Parathyroid adenoma (tissue), 2 donors: Measurements from ENCODE around the gene PFKFB4.

Source experiments
- H2AFZ ChIP-seq: fragments of 300-600 bp; sonication (generic); one replicate; pipeline ENCODE4 v1.7.0; 2017; ENCODE audit warnings: antibody characterized with exemption, mild to moderate bottlenecking
- H3K27ac ChIP-seq: fragments of 300-600 bp; sonication (generic); one replicate; pipeline ENCODE4 v1.7.0; 2017
- H3K27me3 ChIP-seq: fragments of 300-600 bp; sonication (generic); one replicate; pipeline ENCODE4 v1.7.0; 2017; ENCODE audit warnings: low read length; ENCODE audit not compliant: control insufficient read depth, insufficient read depth
- H3K36me3 ChIP-seq: fragments of 300-600 bp; sonication (generic); one replicate; pipeline ENCODE4 v1.7.0; 2017; ENCODE audit warnings: low read length; ENCODE audit not compliant: control insufficient read depth, insufficient read depth
- H3K4me1 ChIP-seq: fragments of 300-600 bp; sonication (generic); one replicate; pipeline ENCODE4 v1.7.0; 2017; ENCODE audit warnings: control low read depth
- H3K4me2 ChIP-seq: fragments of 300-600 bp; sonication (generic); one replicate; pipeline ENCODE4 v1.7.0; 2017; ENCODE audit warnings: low read length
- H3K4me3 ChIP-seq: fragments of 300-600 bp; sonication (generic); one replicate; pipeline ENCODE4 v1.7.0; 2017; ENCODE audit warnings: low read depth, low read length
- H3K79me2 ChIP-seq: fragments of 300-600 bp; sonication (generic); one replicate; pipeline ENCODE4 v1.7.0; 2017; ENCODE audit warnings: control low read depth
- H3K9ac ChIP-seq: fragments of 300-600 bp; sonication (generic); one replicate; pipeline ENCODE4 v1.7.0; 2017; ENCODE audit warnings: mild to moderate bottlenecking
- H3K9me3 ChIP-seq: fragments of 300-600 bp; sonication (generic); one replicate; pipeline ENCODE4 v1.7.0; 2017; ENCODE audit warnings: low read length; ENCODE audit not compliant: control insufficient read depth
- CTCF ChIP-seq: fragments of 300-600 bp; sonication (generic); IDR thresholded peaks from one replicate; pipeline ENCODE4 v1.7.0; 2017; ENCODE audit warnings: antibody characterized with exemption, mild to moderate bottlenecking
- donor health status: primary hyperparathyroidism.

PFKFB4 gene

GRCh38 chr3:48562367-48563095, 5.9 kb upstream of the PFKFB4 start:
- Histone ChIP-seq H3K27ac (no peak overlapping the region), H3K9ac (no peak overlapping the region), H3K27me3 (no peaks in the 10 kb centered on the region), H3K4me2 (no peak overlapping the region), H3K36me3 (no peaks in the 10 kb centered on the region), H2AFZ (no peak overlapping the region), H3K9me3 (no peaks in the 10 kb centered on the region), H3K79me2 (no peaks in the 10 kb centered on the region), H3K4me3 (no peak overlapping the region), H3K4me1 (peaks cover 14% of the 10 kb centered on the region)
- no peak for TF ChIP-seq CTCF

- Histone ChIP-seq H3K9ac (no peak overlapping the region), H3K9me3 (no peaks in the 10 kb centered on the region), H3K4me1 (peaks cover 14% of the 10 kb centered on the region)
Observed at GRCh38 chr3:48561045-48561736, 4.6 kb upstream of the PFKFB4 start.

GRCh38 chr3:48560648-48561018, 4.0 kb upstream of the PFKFB4 start:
- Histone ChIP-seq H3K27me3 (no peaks in the 10 kb centered on the region), H3K4me1 (peaks cover 19% of the 10 kb centered on the region), H3K27ac (peak overlapping the region; percentile 24), H3K9me3 (no peaks in the 10 kb centered on the region), H3K79me2 (no peaks in the 10 kb centered on the region), H3K4me3 (no peak overlapping the region), H3K4me2 (peak overlapping the region; percentile 22), H3K36me3 (no peaks in the 10 kb centered on the region), H2AFZ (peak overlapping the region; percentile 83), H3K9ac (no peak overlapping the region)
- no peak for TF ChIP-seq CTCF

More at GRCh38 chr3:48561045-48561736, 4.6 kb upstream of the PFKFB4 start:
- Histone ChIP-seq H3K4me2 (peak overlapping the region; percentile 22), H2AFZ (peak overlapping the region; percentile 83), H3K27ac (no peak overlapping the region), H3K36me3 (no peaks in the 10 kb centered on the region), H3K4me3 (no peak overlapping the region), H3K27me3 (no peaks in the 10 kb centered on the region), H3K79me2 (no peaks in the 10 kb centered on the region)
- TF ChIP-seq CTCF: peak; percentile 34

- Histone ChIP-seq H3K4me1 (peaks cover 19% of the 10 kb centered on the region), H3K27me3 (no peaks in the 10 kb centered on the region), H3K79me2 (no peaks in the 10 kb centered on the region), H3K4me3 (no peak overlapping the region), H3K27ac (peak overlapping the region; percentile 20), H3K4me2 (no peak overlapping the region), H3K36me3 (no peaks in the 10 kb centered on the region), H3K9ac (no peak overlapping the region), H3K9me3 (no peaks in the 10 kb centered on the region), H2AFZ (no peak overlapping the region)
- TF ChIP-seq CTCF: no peak
Observed at GRCh38 chr3:48558493-48559134, 2.0 kb upstream of the PFKFB4 start.
